ENCODE measurements around the gene TREX2. TPM values are rescaled to one million over a fixed set of nuclear protein-coding genes. Genes with fewer than 3 reads are reported as not detected.
A peak's percentile ranks its signal among the peaks of the same experiment; 100 is the strongest.

Gene TREX2
- polyA plus RNA-seq, 1 of the 3 experiments (the other 2 are of a cell fraction): 0.76 TPM

DNA sequence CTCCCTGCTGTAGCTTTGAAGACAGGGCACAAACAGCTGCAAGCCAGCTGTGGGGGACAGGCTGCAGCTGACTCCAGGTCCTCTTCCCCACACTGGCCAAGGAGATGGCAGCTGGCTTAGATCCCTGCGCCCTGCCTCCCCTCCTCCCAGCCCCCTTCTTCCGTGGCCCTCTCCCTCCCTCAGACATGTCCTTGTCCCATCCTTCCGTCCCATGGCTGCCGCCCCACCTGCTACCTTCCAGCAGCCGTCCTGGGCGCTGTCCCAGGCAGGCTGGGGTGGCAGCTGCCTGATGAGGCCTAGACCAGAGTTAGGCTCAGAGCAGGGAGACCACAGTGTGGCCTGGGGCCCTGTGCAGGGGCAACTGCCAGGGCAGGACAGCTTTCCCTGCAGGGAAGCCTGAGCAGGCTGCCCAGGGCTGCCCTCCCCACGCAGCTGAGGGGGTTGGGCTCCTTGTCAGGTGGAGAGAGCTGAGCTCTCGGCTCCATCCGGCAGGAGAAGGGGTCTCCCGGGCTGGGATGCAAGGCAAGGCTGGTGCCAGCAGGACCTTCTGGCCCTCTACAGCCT lies 45.6 kb upstream of the TREX2 start:
- no peaks in the 10 kb centered on the region for H3K9me2 ChIP-seq
- peaks cover 8 to 66% of the 10 kb centered on the region in 2 experiments; a peak in 2 of 4 replicates for H3K4me1 ChIP-seq (ENCODE audit: control insufficient read depth in 1 of 2, insufficient read depth in 2 of 2, low read depth in 1 of 2, low read length in 1 of 2)
- peak overlapping the region in 1 of 2 experiments; percentile 77; a peak in 2 of 4 replicates for H3K27ac ChIP-seq (ENCODE audit: low read depth in 2 of 2, low read length in 1 of 2)
- POLR2A ChIA-PET: interaction anchor here (0.6 to 2.4 kb wide), 4 partner anchors 14 to 400 kb away, joined by 3 to 13 read pairs (median 3); no protein-coding TSS in a partner anchor
- no peaks in the 10 kb centered on the region for H3K9me3 ChIP-seq
- H3K36me3 ChIP-seq (replicated peaks in 1 of 2; ENCODE audit: control insufficient read depth in 1 of 2, insufficient read depth in 2 of 2, low read length in 1 of 2): no peaks in the 10 kb centered on the region
- peaks cover 5% of the 10 kb centered on the region for H3F3A ChIP-seq (replicated peaks; ENCODE audit: insufficient read depth)
- CTCF ChIA-PET: interaction anchor here (1.5 to 7.0 kb wide), 5 partner anchors 11 to 31 kb away, joined by 3 to 70 read pairs (median 13); partner anchors contain the start of gene HAUS7
- H3K4me2 ChIP-seq: peak overlapping the region; percentile 28; the same call in 1 of the 2 replicates
- no peaks in the 10 kb centered on the region for H3K27me3 ChIP-seq (ENCODE audit: insufficient read depth)
- no peaks in the 10 kb centered on the region for H3K79me2 ChIP-seq (ENCODE audit: insufficient read depth)
- H2AFZ ChIP-seq (ENCODE audit: low read depth): 0 out of 2 replicates have a peak overlapping the region, but pooled peaks have one; percentile 65
- DNase-seq: peak; percentile 66
- TF ChIP-seq EP300 (IDR thresholded peaks at IDR 0.05; ENCODE audit: borderline replicate concordance in 1 of 2, low read depth in 1 of 2, low read length in 1 of 2) (no peak), TAF1 (IDR thresholded peaks at IDR 0.05; ENCODE audit: borderline replicate concordance, low read depth, low read length) (no peak), YY1 (IDR thresholded peaks at IDR 0.05; ENCODE audit: low read depth) (no peak), TEAD4 (IDR thresholded peaks at IDR 0.05; ENCODE audit: borderline replicate concordance, insufficient read depth) (no peak), MXI1 (IDR thresholded peaks at IDR 0.05; ENCODE audit: low read depth, low read length) (no peak), FOXM1 (IDR thresholded peaks at IDR 0.05; ENCODE audit: low read depth) (no peak)
- TF ChIP-seq, protein P1, sequence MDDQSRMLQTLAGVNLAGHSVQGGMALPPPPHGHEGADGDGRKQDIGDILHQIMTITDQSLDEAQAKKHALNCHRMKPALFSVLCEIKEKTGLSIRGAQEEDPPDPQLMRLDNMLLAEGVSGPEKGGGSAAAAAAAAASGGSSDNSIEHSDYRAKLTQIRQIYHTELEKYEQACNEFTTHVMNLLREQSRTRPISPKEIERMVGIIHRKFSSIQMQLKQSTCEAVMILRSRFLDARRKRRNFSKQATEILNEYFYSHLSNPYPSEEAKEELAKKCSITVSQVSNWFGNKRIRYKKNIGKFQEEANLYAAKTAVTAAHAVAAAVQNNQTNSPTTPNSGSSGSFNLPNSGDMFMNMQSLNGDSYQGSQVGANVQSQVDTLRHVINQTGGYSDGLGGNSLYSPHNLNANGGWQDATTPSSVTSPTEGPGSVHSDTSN (IDR thresholded peaks at IDR 0.05): no peak
- TF ChIP-seq, protein P2, sequence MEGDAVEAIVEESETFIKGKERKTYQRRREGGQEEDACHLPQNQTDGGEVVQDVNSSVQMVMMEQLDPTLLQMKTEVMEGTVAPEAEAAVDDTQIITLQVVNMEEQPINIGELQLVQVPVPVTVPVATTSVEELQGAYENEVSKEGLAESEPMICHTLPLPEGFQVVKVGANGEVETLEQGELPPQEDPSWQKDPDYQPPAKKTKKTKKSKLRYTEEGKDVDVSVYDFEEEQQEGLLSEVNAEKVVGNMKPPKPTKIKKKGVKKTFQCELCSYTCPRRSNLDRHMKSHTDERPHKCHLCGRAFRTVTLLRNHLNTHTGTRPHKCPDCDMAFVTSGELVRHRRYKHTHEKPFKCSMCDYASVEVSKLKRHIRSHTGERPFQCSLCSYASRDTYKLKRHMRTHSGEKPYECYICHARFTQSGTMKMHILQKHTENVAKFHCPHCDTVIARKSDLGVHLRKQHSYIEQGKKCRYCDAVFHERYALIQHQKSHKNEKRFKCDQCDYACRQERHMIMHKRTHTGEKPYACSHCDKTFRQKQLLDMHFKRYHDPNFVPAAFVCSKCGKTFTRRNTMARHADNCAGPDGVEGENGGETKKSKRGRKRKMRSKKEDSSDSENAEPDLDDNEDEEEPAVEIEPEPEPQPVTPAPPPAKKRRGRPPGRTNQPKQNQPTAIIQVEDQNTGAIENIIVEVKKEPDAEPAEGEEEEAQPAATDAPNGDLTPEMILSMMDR (IDR thresholded peaks at IDR 0.05): no peak
- TF ChIP-seq, protein P3, sequence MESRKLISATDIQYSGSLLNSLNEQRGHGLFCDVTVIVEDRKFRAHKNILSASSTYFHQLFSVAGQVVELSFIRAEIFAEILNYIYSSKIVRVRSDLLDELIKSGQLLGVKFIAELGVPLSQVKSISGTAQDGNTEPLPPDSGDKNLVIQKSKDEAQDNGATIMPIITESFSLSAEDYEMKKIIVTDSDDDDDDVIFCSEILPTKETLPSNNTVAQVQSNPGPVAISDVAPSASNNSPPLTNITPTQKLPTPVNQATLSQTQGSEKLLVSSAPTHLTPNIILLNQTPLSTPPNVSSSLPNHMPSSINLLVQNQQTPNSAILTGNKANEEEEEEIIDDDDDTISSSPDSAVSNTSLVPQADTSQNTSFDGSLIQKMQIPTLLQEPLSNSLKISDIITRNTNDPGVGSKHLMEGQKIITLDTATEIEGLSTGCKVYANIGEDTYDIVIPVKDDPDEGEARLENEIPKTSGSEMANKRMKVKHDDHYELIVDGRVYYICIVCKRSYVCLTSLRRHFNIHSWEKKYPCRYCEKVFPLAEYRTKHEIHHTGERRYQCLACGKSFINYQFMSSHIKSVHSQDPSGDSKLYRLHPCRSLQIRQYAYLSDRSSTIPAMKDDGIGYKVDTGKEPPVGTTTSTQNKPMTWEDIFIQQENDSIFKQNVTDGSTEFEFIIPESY (IDR thresholded peaks at IDR 0.05; ENCODE audit: borderline replicate concordance, low read depth): no peak
- TF ChIP-seq, protein P4, sequence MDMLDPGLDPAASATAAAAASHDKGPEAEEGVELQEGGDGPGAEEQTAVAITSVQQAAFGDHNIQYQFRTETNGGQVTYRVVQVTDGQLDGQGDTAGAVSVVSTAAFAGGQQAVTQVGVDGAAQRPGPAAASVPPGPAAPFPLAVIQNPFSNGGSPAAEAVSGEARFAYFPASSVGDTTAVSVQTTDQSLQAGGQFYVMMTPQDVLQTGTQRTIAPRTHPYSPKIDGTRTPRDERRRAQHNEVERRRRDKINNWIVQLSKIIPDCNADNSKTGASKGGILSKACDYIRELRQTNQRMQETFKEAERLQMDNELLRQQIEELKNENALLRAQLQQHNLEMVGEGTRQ (IDR thresholded peaks at IDR 0.05; ENCODE audit: borderline replicate concordance, low read depth, low read length): no peak
- no peak overlapping the region for H3K4me3 ChIP-seq (ENCODE audit: low read depth in 2 of 2, low read length in 1 of 2)
- H4K20me1 ChIP-seq (ENCODE audit: insufficient read depth): no peaks in the 10 kb centered on the region
- no peak overlapping the region for H3K9ac ChIP-seq
- WGBS (ENCODE audit: low lambda C conversion rate): 67% methylated on average over 6 of the region's 10 CpGs
